CD4-positive, alpha-beta T cell (primary cell): ENCODE data around the gene TBC1D16. TPM values are rescaled to one million over a fixed set of nuclear protein-coding genes. Genes with fewer than 3 reads are reported as not detected.

ENCODE experiments used
- ATAC-seq: fragments of 200-7000 bp; cut with Tn5 transposase; one replicate; pipeline ENCODE4 v1.10.0; 2022; ENCODE audit warnings: mild to moderate bottlenecking; ENCODE audit not compliant: poor library complexity
- CTCF ChIA-PET: fragments of 350-600 bp; sonication (Branson Sonifier 250); formaldehyde crosslinking; loops from one replicate; lab custom pipeline; 2021; ENCODE audit warnings: antibody characterized with exemption, inconsistent platforms; lab: Charles Lee
- POLR2A ChIA-PET: fragments of 350-600 bp; sonication (Branson Sonifier 250); formaldehyde crosslinking; loops from one replicate; lab custom pipeline; 2021; ENCODE audit warnings: antibody characterized with exemption, inconsistent platforms; lab: Charles Lee
- DNase-seq, 14 experiments: peaks; one replicate each; pipeline ENCODE4 v3.0.0-alpha.2; 2013 to 2020; ENCODE audit warnings: mixed read lengths in 2 of 14
- H3K27ac ChIP-seq, 2 donors: one replicate each; pipeline versions ENCODE4 v1.5.1 to v1.7.0; 2013; ENCODE audit warnings: low read length in 2 of 2, low read depth in 1 of 2, mild to moderate bottlenecking in 1 of 2
- H3K27me3 ChIP-seq, 2 experiments: 1 replicate in 1 of 2; 2 replicates in 1 of 2; pipeline versions ENCODE4 v1.6.1 to v1.7.0; 2013; ENCODE audit warnings: low read length in 2 of 2, control low read depth in 1 of 2, mild to moderate bottlenecking in 1 of 2, moderate library complexity in 1 of 2; ENCODE audit not compliant: insufficient read depth in 2 of 2, control insufficient read depth in 1 of 2
- H3K36me3 ChIP-seq: one replicate; pipeline ENCODE4 v1.6.1; 2013; ENCODE audit warnings: low read length, control low read depth; ENCODE audit not compliant: insufficient read depth
- H3K4me1 ChIP-seq: one replicate; pipeline ENCODE4 v1.6.1; 2013; ENCODE audit warnings: low read length, control low read depth; ENCODE audit not compliant: insufficient read depth
- H3K4me3 ChIP-seq: one replicate; pipeline ENCODE4 v1.5.1; 2013; ENCODE audit warnings: mild to moderate bottlenecking, low read length, moderate library complexity
- H3K9me3 ChIP-seq, 2 experiments: 1 replicate in 1 of 2; 2 replicates in 1 of 2; pipeline versions ENCODE4 v1.6.1 to v1.7.0; 2013; ENCODE audit warnings: low read length in 2 of 2, mild to moderate bottlenecking in 2 of 2, control low read depth in 1 of 2, moderate library complexity in 1 of 2; ENCODE audit not compliant: control insufficient read depth in 1 of 2, insufficient read depth in 1 of 2
- H3K27ac Mint-ChIP-seq: one replicate; pipeline ENCODE4 v1.8.0; 2020; ENCODE audit warnings: mixed read lengths
- H3K27me3 Mint-ChIP-seq: one replicate; pipeline ENCODE4 v1.8.0; 2021; ENCODE audit warnings: mixed read lengths
- H3K36me3 Mint-ChIP-seq: one replicate; pipeline ENCODE4 v1.8.0; 2021; ENCODE audit warnings: low read depth, mixed read lengths
- H3K4me1 Mint-ChIP-seq: one replicate; pipeline ENCODE4 v1.8.0; 2021; ENCODE audit warnings: low read depth, mixed read lengths
- H3K4me3 Mint-ChIP-seq: one replicate; pipeline ENCODE4 v1.8.0; 2020; ENCODE audit warnings: mild to moderate bottlenecking, mixed read lengths
- H3K9me3 Mint-ChIP-seq: one replicate; pipeline ENCODE4 v1.8.0; 2020; ENCODE audit warnings: mixed read lengths
- intact Hi-C, 2 experiments: fragments of 100-400 bp; cut with DNase I in 1 of 2; cut with micrococcal nuclease in 1 of 2; formaldehyde crosslinking; loops; one replicate each; pipeline versions ENCODE4 v1.15.1 to v1.9.0; 2023 to 2025; cut with DNase I, micrococcal nuclease
- total RNA-seq, 174 experiments: library from RNA in 2 of 174; stranded (reverse) in 2 of 174; gene quantifications; one replicate each; pipeline ENCODE4 v1.2.3 and lab custom pipeline; 2021 to 2026
- TF ChIP-seq, protein P1 (sequence below): fragments of 200-600 bp; IDR thresholded peaks from one replicate; pipeline ENCODE4 v1.8.0; 2022; ENCODE audit warnings: antibody characterized with exemption, mild to moderate bottlenecking

Gene TBC1D16
- total RNA-seq, 2 experiments from 2014 or later, result 1.9 to 2.5 TPM

DNA sequence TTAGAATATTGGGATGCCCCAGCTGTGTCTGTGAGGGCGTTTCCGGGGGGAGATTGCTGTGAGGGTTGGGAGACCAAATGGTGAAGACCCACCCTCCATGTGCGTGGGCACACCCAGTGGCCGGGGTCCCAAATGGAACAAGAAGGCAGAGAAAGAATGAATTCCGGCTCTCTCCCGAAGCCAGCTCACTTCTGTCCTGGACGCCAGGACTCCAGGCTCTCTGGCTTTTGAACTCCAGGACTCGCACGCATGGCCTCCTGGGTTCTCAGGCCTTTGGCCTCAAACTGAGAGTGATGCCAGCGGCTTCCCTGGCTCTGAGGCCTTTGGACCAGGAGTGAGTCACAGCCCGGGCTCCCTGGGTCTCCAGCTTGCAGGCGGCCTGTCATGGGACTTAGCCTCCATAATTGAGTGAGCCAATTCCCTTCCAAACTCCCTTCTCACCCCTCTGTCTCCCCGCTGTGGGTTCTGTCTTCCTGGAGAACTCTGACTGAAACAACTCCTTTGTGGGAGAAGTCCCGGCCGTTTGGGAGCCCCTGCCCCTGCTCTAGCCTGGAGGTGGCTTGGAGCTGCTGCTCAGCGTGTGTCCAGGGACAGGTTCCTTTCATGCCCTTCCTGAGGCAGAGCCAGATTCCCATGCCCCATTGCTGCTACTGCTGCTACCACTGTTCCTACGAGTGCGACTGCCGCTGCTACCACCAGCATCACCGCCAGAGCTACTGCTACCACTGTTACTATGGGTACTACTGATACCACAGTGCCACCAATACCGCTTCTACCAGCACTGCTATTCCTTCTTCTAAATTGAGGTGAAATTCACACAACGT, 146.6 kb downstream of the TBC1D16 start:
- Mint-ChIP-seq H3K36me3 (no peaks in the 10 kb centered on the region), H3K4me3 (no peak overlapping the region), H3K9me3 (no peaks in the 10 kb centered on the region), H3K27me3 (peaks cover 59% of the 10 kb centered on the region), H3K27ac (no peak overlapping the region), H3K4me1 (no peaks in the 10 kb centered on the region)
- ChIA-PET CTCF (no interaction called here), POLR2A (no interaction called here)
- Histone ChIP-seq H3K4me3 (no peak overlapping the region), H3K9me3 (no peaks in the 10 kb centered on the region), H3K27ac (no peak overlapping the region), H3K4me1 (no peaks in the 10 kb centered on the region), H3K36me3 (no peaks in the 10 kb centered on the region), H3K27me3 (peaks cover 0 to 15% of the 10 kb centered on the region in 2 experiments)
- intact Hi-C loops, result no loop called here
- no peak for DNase-seq
- TF ChIP-seq, protein P1, sequence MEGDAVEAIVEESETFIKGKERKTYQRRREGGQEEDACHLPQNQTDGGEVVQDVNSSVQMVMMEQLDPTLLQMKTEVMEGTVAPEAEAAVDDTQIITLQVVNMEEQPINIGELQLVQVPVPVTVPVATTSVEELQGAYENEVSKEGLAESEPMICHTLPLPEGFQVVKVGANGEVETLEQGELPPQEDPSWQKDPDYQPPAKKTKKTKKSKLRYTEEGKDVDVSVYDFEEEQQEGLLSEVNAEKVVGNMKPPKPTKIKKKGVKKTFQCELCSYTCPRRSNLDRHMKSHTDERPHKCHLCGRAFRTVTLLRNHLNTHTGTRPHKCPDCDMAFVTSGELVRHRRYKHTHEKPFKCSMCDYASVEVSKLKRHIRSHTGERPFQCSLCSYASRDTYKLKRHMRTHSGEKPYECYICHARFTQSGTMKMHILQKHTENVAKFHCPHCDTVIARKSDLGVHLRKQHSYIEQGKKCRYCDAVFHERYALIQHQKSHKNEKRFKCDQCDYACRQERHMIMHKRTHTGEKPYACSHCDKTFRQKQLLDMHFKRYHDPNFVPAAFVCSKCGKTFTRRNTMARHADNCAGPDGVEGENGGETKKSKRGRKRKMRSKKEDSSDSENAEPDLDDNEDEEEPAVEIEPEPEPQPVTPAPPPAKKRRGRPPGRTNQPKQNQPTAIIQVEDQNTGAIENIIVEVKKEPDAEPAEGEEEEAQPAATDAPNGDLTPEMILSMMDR, result no peak
- no peak for ATAC-seq

DNA sequence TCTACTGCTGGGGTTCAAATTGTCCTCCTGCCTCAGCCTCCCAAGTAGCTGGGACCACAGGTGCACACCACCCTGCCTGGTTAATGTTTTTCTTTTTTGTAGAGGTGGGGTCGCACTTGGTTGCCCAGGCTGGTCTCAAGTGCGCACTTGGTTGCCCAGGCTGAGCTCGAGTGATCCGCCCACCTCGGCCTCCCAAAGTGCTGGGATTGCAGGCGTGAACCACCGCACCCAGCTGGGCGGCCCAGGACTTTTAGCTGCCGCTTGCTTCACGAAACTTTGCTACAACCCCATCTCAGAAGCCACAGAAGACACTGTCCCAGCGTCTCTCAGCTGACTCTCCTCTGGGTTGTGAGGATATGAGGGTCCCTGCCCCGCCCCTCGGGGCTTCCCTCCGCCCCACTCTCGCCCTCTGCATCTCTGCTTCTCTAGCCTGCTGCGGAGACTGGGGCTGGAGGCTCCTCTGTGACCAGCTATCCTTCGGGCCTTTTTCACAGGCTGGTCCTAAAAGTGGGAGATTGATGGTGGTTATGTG, 147.6 kb downstream of the TBC1D16 start:
- H3K27ac ChIP-seq, result no peak overlapping the region
- Mint-ChIP-seq H3K4me3 (no peak overlapping the region), H3K27ac (no peak overlapping the region), H3K36me3 (no peaks in the 10 kb centered on the region), H3K9me3 (no peaks in the 10 kb centered on the region), H3K4me1 (no peaks in the 10 kb centered on the region), H3K27me3 (peaks cover 68% of the 10 kb centered on the region)
- H3K4me3 ChIP-seq, result no peak overlapping the region
- ChIA-PET CTCF (no interaction called here), POLR2A (no interaction called here)
- H3K9me3 ChIP-seq, result no peaks in the 10 kb centered on the region
- peaks cover 2 to 15% of the 10 kb centered on the region in 2 experiments for H3K27me3 ChIP-seq
- no peak for ATAC-seq
- H3K36me3 ChIP-seq, result no peaks in the 10 kb centered on the region
- H3K4me1 ChIP-seq, result no peaks in the 10 kb centered on the region
- TF ChIP-seq, protein P1, result no peak
- DNase-seq, result no peak
- intact Hi-C loops, result no loop called here

DNA sequence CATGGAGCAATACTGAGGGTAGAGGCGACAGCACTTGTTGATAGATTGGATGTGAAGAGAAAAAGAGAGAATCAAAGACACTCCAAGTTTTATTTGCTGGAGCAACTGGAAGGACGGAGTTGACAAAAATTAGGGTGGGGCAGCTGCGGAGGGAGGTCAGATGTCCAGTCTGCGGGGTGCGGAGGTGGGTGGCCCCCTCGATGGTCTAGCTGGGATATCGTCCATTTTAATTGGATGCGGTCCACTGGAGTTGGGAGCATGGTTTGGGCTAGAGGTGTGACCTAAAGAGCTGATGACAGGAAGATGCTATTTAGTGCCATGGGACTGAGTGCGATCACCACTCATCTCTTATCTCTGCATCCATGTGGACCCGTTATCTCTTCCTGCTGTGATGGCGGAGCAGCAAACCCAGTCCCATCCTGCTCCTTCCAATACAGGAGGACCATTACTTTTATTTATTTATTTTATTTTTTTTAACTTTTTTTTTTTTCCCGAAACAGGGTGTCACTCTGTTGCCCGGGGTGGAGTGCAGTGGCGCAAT, 148.2 kb downstream of the TBC1D16 start:
- Mint-ChIP-seq H3K9me3 (no peaks in the 10 kb centered on the region), H3K27me3 (peaks cover 71% of the 10 kb centered on the region), H3K4me3 (no peak overlapping the region), H3K27ac (no peak overlapping the region), H3K36me3 (no peaks in the 10 kb centered on the region), H3K4me1 (no peaks in the 10 kb centered on the region)
- DNase-seq (no peak), ATAC-seq (no peak)
- CTCF ChIA-PET, result no interaction called here
- H3K9me3 ChIP-seq, result no peaks in the 10 kb centered on the region
- H3K4me3 ChIP-seq, result no peak overlapping the region
- peaks cover 7 to 15% of the 10 kb centered on the region in 2 experiments for H3K27me3 ChIP-seq
- H3K36me3 ChIP-seq, result no peaks in the 10 kb centered on the region
- no peaks in the 10 kb centered on the region for H3K4me1 ChIP-seq
- TF ChIP-seq, protein P1, result no peak
- intact Hi-C loops, result no loop called here
- no peak overlapping the region for H3K27ac ChIP-seq
- POLR2A ChIA-PET, result no interaction called here
